GM23338 (cell line): Measurements from ENCODE around the gene PTPN5. TPM values are rescaled to one million over a fixed set of nuclear protein-coding genes. Genes with fewer than 3 reads are reported as not detected.

Experiments
- ATAC-seq: fragments of 200-7000 bp; cut with Tn5 transposase; 3 replicates; pipeline ENCODE4 v1.9.1; 2020
- DNase-seq: peaks from one replicate; pipeline ENCODE4 v3.0.0-alpha.2; 2015; ENCODE audit warnings: low spot score
- H2AFZ ChIP-seq: fragments of 200-600 bp; sonication (generic); 2 replicates; pipeline ENCODE4 v1.8.0; 2016; ENCODE audit warnings: antibody characterized with exemption, mild to moderate bottlenecking, moderate library complexity
- H3F3A ChIP-seq: fragments of 200-600 bp; sonication (generic); replicated peaks from 2 replicates; pipeline ENCODE4 v1.8.0; 2017; ENCODE audit warnings: antibody characterized with exemption, mixed run types, low read depth
- H3K27ac ChIP-seq: fragments of 200-600 bp; sonication (generic); 2 replicates; pipeline ENCODE4 v1.6.1; 2016; ENCODE audit warnings: low read depth
- H3K27me3 ChIP-seq: fragments of 200-600 bp; sonication (generic); 2 replicates; pipeline ENCODE4 v1.8.0; 2016; ENCODE audit warnings: mild to moderate bottlenecking, mixed run types, moderate library complexity; ENCODE audit not compliant: insufficient read depth
- H3K36me3 ChIP-seq: fragments of 200-600 bp; sonication (generic); 2 replicates; pipeline ENCODE4 v1.8.0; 2016; ENCODE audit warnings: mild to moderate bottlenecking; ENCODE audit not compliant: insufficient read depth
- H3K4me1 ChIP-seq: fragments of 200-600 bp; sonication (generic); 2 replicates; pipeline ENCODE4 v1.8.0; 2016; ENCODE audit warnings: mild to moderate bottlenecking, moderate library complexity; ENCODE audit not compliant: insufficient read depth
- H3K4me2 ChIP-seq: fragments of 200-600 bp; sonication (generic); 2 replicates; pipeline ENCODE4 v1.7.1; 2017; ENCODE audit warnings: mixed run types
- H3K4me3 ChIP-seq: fragments of 200-600 bp; sonication (generic); 2 replicates; pipeline ENCODE4 v1.6.1; 2016; ENCODE audit warnings: mixed run types
- H3K79me2 ChIP-seq: fragments of 200-600 bp; sonication (generic); replicated peaks from 2 replicates; pipeline ENCODE4 v1.8.0; 2017; ENCODE audit warnings: mild to moderate bottlenecking; ENCODE audit not compliant: insufficient read depth
- H3K9me2 ChIP-seq: fragments of 200-600 bp; sonication (generic); 2 replicates; pipeline ENCODE4 v1.8.0; 2017; ENCODE audit not compliant: insufficient read depth
- H4K20me1 ChIP-seq: fragments of 200-600 bp; sonication (generic); replicated peaks from 2 replicates; pipeline ENCODE4 v1.8.0; 2017; ENCODE audit warnings: mild to moderate bottlenecking; ENCODE audit not compliant: insufficient read depth
- H3K27ac Mint-ChIP-seq: 2 replicates; pipeline ENCODE4 v1.8.0; 2020; ENCODE audit warnings: inconsistent platforms, mild to moderate bottlenecking, moderate library complexity, mixed read lengths
- H3K27me3 Mint-ChIP-seq: 3 replicates; pipeline ENCODE4 v1.8.0; 2022; ENCODE audit warnings: low read depth, mild to moderate bottlenecking, moderate library complexity, mixed read lengths, inconsistent platforms; ENCODE audit not compliant: insufficient read depth, poor library complexity
- H3K36me3 Mint-ChIP-seq: 3 replicates; pipeline ENCODE4 v1.8.0; 2021; ENCODE audit warnings: low read depth, mild to moderate bottlenecking, inconsistent platforms, moderate library complexity, mixed read lengths
- H3K4me1 Mint-ChIP-seq: 3 replicates; pipeline ENCODE4 v1.8.0; 2020; ENCODE audit warnings: mild to moderate bottlenecking, inconsistent platforms, mixed read lengths
- H3K4me3 Mint-ChIP-seq: 3 replicates; pipeline ENCODE4 v1.8.0; 2021; ENCODE audit warnings: moderate library complexity, mild to moderate bottlenecking, inconsistent platforms, mixed read lengths
- H3K9me3 Mint-ChIP-seq: 3 replicates; pipeline ENCODE4 v1.8.0; 2020; ENCODE audit warnings: moderate library complexity, mild to moderate bottlenecking, inconsistent platforms, mixed read lengths
- CREB1 ChIP-seq: fragments of 250-450 bp; sonication (Bioruptor Pico); IDR thresholded peaks from 2 replicates; pipeline ENCODE4 v1.5.0; 2020; ENCODE audit warnings: low read depth, mild to moderate bottlenecking, moderate library complexity
- EZH2phosphoT487 ChIP-seq: fragments of 200-600 bp; sonication (generic); IDR thresholded peaks from one replicate; pipeline ENCODE4 v1.8.1; 2018; ENCODE audit warnings: antibody characterized with exemption; ENCODE audit not compliant: unreplicated experiment
- NANOG ChIP-seq: IDR thresholded peaks from 2 replicates; pipeline ENCODE4 v1.6.1; 2016; ENCODE audit warnings: antibody characterized with exemption, borderline replicate concordance
- REST ChIP-seq: IDR thresholded peaks from one replicate; pipeline ENCODE4 v1.6.1; 2018; ENCODE audit warnings: antibody characterized with exemption; ENCODE audit not compliant: unreplicated experiment
- ZNF331 ChIP-seq: fragments of 250-450 bp; sonication (Bioruptor Pico); IDR thresholded peaks from 2 replicates; pipeline ENCODE4 v1.5.0; 2020; ENCODE audit warnings: low read depth, mild to moderate bottlenecking, moderate library complexity
- ZNF462 ChIP-seq: fragments of 250-450 bp; sonication (Bioruptor Pico); IDR thresholded peaks from 2 replicates; pipeline ENCODE4 v1.5.0; 2020; ENCODE audit warnings: mild to moderate bottlenecking, moderate library complexity
- polyA plus RNA-seq: library from polyadenylated mRNA; unstranded; fragments of >200 nt; fragmentation: Nextera tagmentation; extraction: Ambion mirVana; gene quantifications from 2 replicates; pipeline ENCODE4 v1.2.1, GENCODE V29; 2016
- total RNA-seq: library from RNA; depleted of rRNA; stranded (reverse); fragments of >200 nt; shearing (Covaris generic); gene quantifications from 2 replicates; pipeline ENCODE4 v1.2.3, GENCODE V29; 2014
- TF ChIP-seq, protein P1 (sequence below): IDR thresholded peaks from 2 replicates; pipeline ENCODE4 v1.6.1; 2016; ENCODE audit warnings: antibody characterized with exemption

PTPN5 gene
- total and polyA plus RNA-seq, 2 experiments from 2014 or later, result 3.7 to 5.7 TPM

GRCh38 chr11:18697576-18697975 is 94.0 kb downstream of the PTPN5 start (continued):
- TF ChIP-seq ZNF462 (CRISPR knock-in tag), result no peak
- no peak for TF ChIP-seq CREB1
- TF ChIP-seq, protein P1, sequence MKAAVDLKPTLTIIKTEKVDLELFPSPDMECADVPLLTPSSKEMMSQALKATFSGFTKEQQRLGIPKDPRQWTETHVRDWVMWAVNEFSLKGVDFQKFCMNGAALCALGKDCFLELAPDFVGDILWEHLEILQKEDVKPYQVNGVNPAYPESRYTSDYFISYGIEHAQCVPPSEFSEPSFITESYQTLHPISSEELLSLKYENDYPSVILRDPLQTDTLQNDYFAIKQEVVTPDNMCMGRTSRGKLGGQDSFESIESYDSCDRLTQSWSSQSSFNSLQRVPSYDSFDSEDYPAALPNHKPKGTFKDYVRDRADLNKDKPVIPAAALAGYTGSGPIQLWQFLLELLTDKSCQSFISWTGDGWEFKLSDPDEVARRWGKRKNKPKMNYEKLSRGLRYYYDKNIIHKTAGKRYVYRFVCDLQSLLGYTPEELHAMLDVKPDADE, result no peak
- no peak for TF ChIP-seq ZNF331 (CRISPR knock-in tag)

GRCh38 chr11:18696638-18697225 is 94.9 kb downstream of the PTPN5 start:
- no peak for DNase-seq
- Mint-ChIP-seq H3K27ac (no peak overlapping the region), H3K4me1 (peaks cover 7% of the 10 kb centered on the region; the same call in 2 of the 3 replicates), H3K36me3 (no peaks in the 10 kb centered on the region; the same call in 2 of the 3 replicates), H3K9me3 (no peaks in the 10 kb centered on the region), H3K4me3 (no peak overlapping the region), H3K27me3 (peaks cover 13% of the 10 kb centered on the region)
- Histone ChIP-seq H3K27me3 (peaks cover 10% of the 10 kb centered on the region; the same call in 1 of the 2 replicates), H3K4me2 (no peak overlapping the region), H3K27ac (no peak overlapping the region), H3K79me2 (no peaks in the 10 kb centered on the region), H3K36me3 (no peaks in the 10 kb centered on the region), H4K20me1 (no peaks in the 10 kb centered on the region), H2AFZ (peak overlapping the region; percentile 87; the same call in 1 of the 2 replicates), H3F3A (0 out of 2 replicates have a peak, but pooled peaks cover 2% of the 10 kb centered on the region), H3K4me1 (peaks cover 7% of the 10 kb centered on the region; the same call in 1 of the 2 replicates), H3K9me2 (no peaks in the 10 kb centered on the region), H3K4me3 (no peak overlapping the region)
- no peak for ATAC-seq
- TF ChIP-seq REST (no peak), EZH2phosphoT487 (no peak), NANOG (no peak)
